Neural cell (in vitro differentiated cells): Measurements from ENCODE around the gene IFNGR1.

Experiments used
- CTCF ChIP-seq: fragments of 450-650 bp; IDR thresholded peaks from 2 replicates; pipeline ENCODE4 v1.5.1; 2014; ENCODE audit warnings: antibody characterized with exemption, mild to moderate bottlenecking, moderate library complexity; ENCODE audit not compliant: poor library complexity, severe bottlenecking
- EP300 ChIP-seq: fragments of 450-650 bp; conservative IDR thresholded peaks from 2 replicates; pipeline ENCODE4 v1.6.1; 2014; ENCODE audit warnings: antibody characterized with exemption, mild to moderate bottlenecking, moderate library complexity; ENCODE audit not compliant: poor library complexity, severe bottlenecking
- EZH2 ChIP-seq: fragments of 200-600, 300-800 bp; shearing (Covaris generic), sonication (generic); IDR thresholded peaks from 2 replicates; pipeline ENCODE4 v1.6.1; 2014; ENCODE audit warnings: antibody characterized with exemption, low read length, borderline replicate concordance, mild to moderate bottlenecking; ENCODE audit not compliant: insufficient read depth, poor library complexity, severe bottlenecking
- MXI1 ChIP-seq: fragments of 450-650 bp; conservative IDR thresholded peaks from 2 replicates; pipeline ENCODE4 v1.6.1; 2014; ENCODE audit warnings: antibody characterized with exemption, mild to moderate bottlenecking; ENCODE audit not compliant: poor library complexity, severe bottlenecking
- POLR2AphosphoS5 ChIP-seq: IDR thresholded peaks from 2 replicates; pipeline ENCODE4 v1.6.1; 2012
- REST ChIP-seq: IDR thresholded peaks from 2 replicates; pipeline ENCODE4 v1.6.1; 2012; ENCODE audit warnings: borderline replicate concordance
- SMC3 ChIP-seq: fragments of 450-650 bp; conservative IDR thresholded peaks from 2 replicates; pipeline ENCODE4 v1.6.1; 2014; ENCODE audit warnings: antibody characterized with exemption, mild to moderate bottlenecking, moderate library complexity; ENCODE audit not compliant: poor library complexity
- TAF1 ChIP-seq: IDR thresholded peaks from 2 replicates; pipeline ENCODE4 v1.6.1; 2012; ENCODE audit warnings: low read depth

DNA sequence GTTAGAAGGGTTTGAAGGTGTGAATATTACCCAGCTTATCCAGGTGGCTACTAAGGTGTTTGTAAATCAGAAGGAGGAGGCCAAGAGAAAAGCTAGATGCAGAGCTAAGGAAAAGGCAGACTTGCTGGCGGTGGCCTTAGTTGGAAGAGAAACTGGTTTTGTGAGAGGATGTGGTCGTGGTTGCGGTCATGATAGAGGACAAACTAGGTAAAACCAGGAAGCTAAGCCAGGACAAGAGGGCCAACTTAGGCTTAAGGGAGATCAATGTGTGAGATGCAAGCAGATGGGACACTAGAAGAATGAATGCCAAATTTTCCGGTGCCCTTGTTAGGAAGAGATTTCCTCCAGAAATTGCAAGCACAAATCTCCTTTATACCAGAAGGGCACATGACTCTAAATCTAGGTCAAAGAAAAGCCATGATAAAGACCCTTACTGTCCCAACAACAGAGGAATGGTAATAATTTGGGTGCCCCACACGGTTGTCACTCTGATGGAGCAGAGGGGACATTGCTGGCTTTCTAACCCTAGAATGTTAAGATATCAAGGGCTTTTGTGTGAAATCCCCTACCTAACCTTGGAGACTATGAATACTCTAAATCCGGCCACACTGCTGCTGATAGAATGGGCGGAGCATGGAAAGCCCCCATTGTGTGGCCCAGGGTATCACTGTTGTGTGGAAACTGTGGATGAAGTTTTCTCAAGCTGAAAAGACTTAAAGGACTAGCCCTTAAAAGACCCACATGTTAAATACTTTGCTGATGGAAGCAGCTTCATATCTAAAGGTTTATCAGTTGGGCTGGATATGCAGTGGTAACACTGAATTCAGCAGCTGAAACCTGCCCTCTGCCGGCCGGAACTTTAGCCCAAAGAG lies 53.6 kb downstream of the IFNGR1 start:
- TF ChIP-seq CTCF (no peak), EZH2 (no peak), REST (no peak), TAF1 (no peak), POLR2AphosphoS5 (no peak), EP300 (no peak), SMC3 (no peak), MXI1 (no peak)
